OCI-LY7 (cell line): Measurements from ENCODE around the gene TIMM17B. TPM values are rescaled to one million over a fixed set of nuclear protein-coding genes. Genes with fewer than 3 reads are reported as not detected.

Experiments
- BruUV-seq: library from RNA; stranded (reverse); fragments of 400-500 nt; replicated peaks from 2 replicates; lab custom pipeline; 2021; lab: Mats Ljungman, UMichigan
- CTCF ChIA-PET: fragments of 300-600 bp; sonication (Branson Sonifier 250); formaldehyde crosslinking; loops from one replicate; lab custom pipeline; 2022; ENCODE audit warnings: antibody characterized with exemption; ENCODE audit not compliant: unreplicated experiment; lab: Charles Lee
- POLR2A ChIA-PET: fragments of 300-600 bp; sonication (Branson Sonifier 250); formaldehyde crosslinking; loops from one replicate; lab custom pipeline; 2022; ENCODE audit warnings: antibody characterized with exemption; lab: Charles Lee
- DNase-seq: peaks from one replicate; pipeline ENCODE4 v3.0.0-alpha.2; 2015; ENCODE audit warnings: low spot score
- H2AFZ ChIP-seq: fragments of 200-600 bp; sonication (generic), shearing (Covaris generic); 2 replicates; pipeline ENCODE4 v1.6.1; 2014; ENCODE audit warnings: mild to moderate bottlenecking, antibody characterized with exemption, low read length, moderate library complexity
- H3K27ac ChIP-seq: fragments of 200-600 bp; sonication (generic); 2 replicates; pipeline ENCODE4 v1.5.1; 2014; ENCODE audit warnings: mixed run types, low read depth, mild to moderate bottlenecking, moderate library complexity, low read length, inconsistent platforms; ENCODE audit not compliant: poor library complexity, severe bottlenecking
- H3K36me3 ChIP-seq: fragments of 200-600 bp; sonication (generic); 2 replicates; pipeline ENCODE4 v1.6.1; 2014; ENCODE audit warnings: mild to moderate bottlenecking, antibody characterized with exemption, low read length, moderate library complexity, mixed read lengths; ENCODE audit not compliant: insufficient read depth
- H3K4me1 ChIP-seq: fragments of 200-600 bp; sonication (generic); 2 replicates; pipeline ENCODE4 v1.5.1; 2014; ENCODE audit warnings: mild to moderate bottlenecking, low read length; ENCODE audit not compliant: insufficient read depth, poor library complexity, severe bottlenecking
- H3K4me2 ChIP-seq: fragments of 200-600 bp; sonication (generic); 2 replicates; pipeline ENCODE4 v1.6.1; 2014; ENCODE audit warnings: mild to moderate bottlenecking, low read length
- H3K4me3 ChIP-seq: fragments of 200-600 bp; sonication (generic); 2 replicates; pipeline ENCODE4 v1.5.1; 2014; ENCODE audit warnings: mild to moderate bottlenecking, low read depth, low read length; ENCODE audit not compliant: poor library complexity, severe bottlenecking
- H3K79me2 ChIP-seq: fragments of 200-600 bp; sonication (generic); 2 replicates; pipeline ENCODE4 v1.6.1; 2016; ENCODE audit warnings: low read depth, mild to moderate bottlenecking, low read length, moderate library complexity, mixed read lengths; ENCODE audit not compliant: insufficient read depth
- H3K9me2 ChIP-seq: fragments of 200-600 bp; sonication (generic); 2 replicates; pipeline ENCODE4 v1.6.1; 2016; ENCODE audit warnings: mild to moderate bottlenecking, low read length, mixed read lengths; ENCODE audit not compliant: insufficient read depth
- H3K9me3 ChIP-seq: fragments of 200-600 bp; sonication (generic); 2 replicates; pipeline ENCODE4 v1.6.1; 2014; ENCODE audit warnings: mild to moderate bottlenecking, mixed run types, low read length, mixed read lengths
- H4K20me1 ChIP-seq: fragments of 200-600 bp; sonication (generic); 2 replicates; pipeline ENCODE4 v1.6.1; 2014; ENCODE audit warnings: mild to moderate bottlenecking, antibody characterized with exemption, low read length, moderate library complexity, mixed read lengths; ENCODE audit not compliant: insufficient read depth
- EZH2phosphoT487 ChIP-seq: fragments of 200-600 bp; sonication (generic); IDR thresholded peaks from 2 replicates; pipeline ENCODE4 v1.6.1; 2018; ENCODE audit warnings: low read depth, borderline replicate concordance, mild to moderate bottlenecking, mixed run types, antibody characterized with exemption, low read length, moderate library complexity, mixed read lengths
- intact Hi-C: fragments of 100-400 bp; cut with micrococcal nuclease; formaldehyde crosslinking; loops from one replicate; pipeline ENCODE4 v1.10.0; 2022; ENCODE audit not compliant: unreplicated experiment
- total RNA-seq, 2 experiments: library from RNA; depleted of rRNA in 1 of 2; stranded (reverse); fragments of >200 nt in 1 of 2; shearing (Covaris generic) in 1 of 2; gene quantifications; 2 replicates each; pipeline ENCODE4 v1.2.3, GENCODE V29; 2014 to 2022
- TF ChIP-seq, protein P1 (sequence below): fragments of 200-600 bp; sonication (generic); conservative IDR thresholded peaks from 2 replicates; pipeline ENCODE4 v1.5.1; 2014; ENCODE audit warnings: mild to moderate bottlenecking, antibody characterized with exemption, low read length, moderate library complexity, mixed read lengths

Gene TIMM17B
- total RNA-seq, 2 experiments from 2014 or later: 79.3 to 83.3 TPM

DNA sequence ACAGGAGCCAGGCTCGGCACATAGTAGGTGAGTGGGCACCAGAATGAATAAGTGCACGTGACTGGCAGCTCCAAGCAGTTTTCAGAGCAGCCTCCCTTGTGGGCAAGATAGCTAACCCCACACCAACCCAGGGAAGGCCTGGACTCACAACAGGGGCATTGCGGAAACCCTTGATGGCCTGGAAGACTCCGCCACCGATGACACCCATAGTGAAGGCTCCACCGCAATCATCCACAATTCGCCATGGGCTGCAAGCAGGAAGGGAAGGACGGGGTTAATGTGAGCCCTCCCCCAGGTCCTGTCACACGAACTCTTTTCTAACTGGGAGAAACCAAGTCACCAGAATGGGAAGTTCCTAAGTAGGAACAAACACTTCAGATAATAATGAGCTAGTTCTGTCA is 957 bp downstream of the TIMM17B start:
- H2AFZ ChIP-seq: no peak overlapping the region; the same call in 1 of the 2 replicates

DNA sequence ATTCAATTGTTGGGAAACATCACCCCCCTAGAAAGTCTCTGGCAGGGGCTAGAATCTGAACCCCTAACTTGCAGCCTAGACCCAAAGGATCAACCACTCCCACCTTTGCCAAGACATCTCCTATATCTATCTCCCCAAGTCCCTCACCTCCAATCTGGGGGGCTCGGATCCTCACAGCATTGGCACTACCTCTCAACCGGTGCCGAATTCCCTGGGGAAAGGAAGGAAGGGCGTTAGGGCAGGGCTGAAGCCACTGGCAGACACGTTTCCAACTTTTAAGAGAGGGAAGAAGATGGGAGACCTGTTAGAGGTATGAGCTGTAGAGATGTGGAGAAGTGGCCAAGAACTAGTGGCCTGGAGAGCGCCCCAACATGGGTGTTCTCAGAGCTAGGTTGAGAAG is 2.7 kb downstream of the TIMM17B start:
- TF ChIP-seq, protein P1, sequence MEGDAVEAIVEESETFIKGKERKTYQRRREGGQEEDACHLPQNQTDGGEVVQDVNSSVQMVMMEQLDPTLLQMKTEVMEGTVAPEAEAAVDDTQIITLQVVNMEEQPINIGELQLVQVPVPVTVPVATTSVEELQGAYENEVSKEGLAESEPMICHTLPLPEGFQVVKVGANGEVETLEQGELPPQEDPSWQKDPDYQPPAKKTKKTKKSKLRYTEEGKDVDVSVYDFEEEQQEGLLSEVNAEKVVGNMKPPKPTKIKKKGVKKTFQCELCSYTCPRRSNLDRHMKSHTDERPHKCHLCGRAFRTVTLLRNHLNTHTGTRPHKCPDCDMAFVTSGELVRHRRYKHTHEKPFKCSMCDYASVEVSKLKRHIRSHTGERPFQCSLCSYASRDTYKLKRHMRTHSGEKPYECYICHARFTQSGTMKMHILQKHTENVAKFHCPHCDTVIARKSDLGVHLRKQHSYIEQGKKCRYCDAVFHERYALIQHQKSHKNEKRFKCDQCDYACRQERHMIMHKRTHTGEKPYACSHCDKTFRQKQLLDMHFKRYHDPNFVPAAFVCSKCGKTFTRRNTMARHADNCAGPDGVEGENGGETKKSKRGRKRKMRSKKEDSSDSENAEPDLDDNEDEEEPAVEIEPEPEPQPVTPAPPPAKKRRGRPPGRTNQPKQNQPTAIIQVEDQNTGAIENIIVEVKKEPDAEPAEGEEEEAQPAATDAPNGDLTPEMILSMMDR: no peak
- TF ChIP-seq EZH2phosphoT487: no peak
- H3K4me1 ChIP-seq: peaks cover 36% of the 10 kb centered on the region
- no peak for DNase-seq
- H2AFZ ChIP-seq: no peak overlapping the region
- no peaks in the 10 kb centered on the region for H3K9me3 ChIP-seq
- ChIA-PET POLR2A (interaction anchor here (0.6 kb wide), 1 partner anchor 282 kb away, joined by 3 read pairs; no protein-coding TSS in a partner anchor), CTCF (no interaction called here)
- no peak overlapping the region for H3K4me3 ChIP-seq
- intact Hi-C loops: loop anchor here (5.0 to 10.0 kb wide), 5 partner anchors 42 to 263 kb away; partner anchors contain the start of genes HDAC6 and TFE3
- H3K36me3 ChIP-seq: peaks cover 23% of the 10 kb centered on the region; the same call in 1 of the 2 replicates
- H3K27ac ChIP-seq: no peak overlapping the region
- H3K4me2 ChIP-seq: no peak overlapping the region
- no TSS peak for BruUV-seq
- H3K79me2 ChIP-seq: peaks cover 37% of the 10 kb centered on the region
- peaks cover 5% of the 10 kb centered on the region for H4K20me1 ChIP-seq
- H3K9me2 ChIP-seq: no peaks in the 10 kb centered on the region

More for the DNA sequence above, 957 bp downstream of the TIMM17B start:
- Histone ChIP-seq H3K36me3 (peaks cover 32% of the 10 kb centered on the region), H4K20me1 (peaks cover 5% of the 10 kb centered on the region), H3K79me2 (peaks cover 41% of the 10 kb centered on the region), H3K9me3 (no peaks in the 10 kb centered on the region), H3K4me2 (peak overlapping the region; percentile 97), H3K27ac (peak overlapping the region; percentile 87), H3K9me2 (no peaks in the 10 kb centered on the region), H3K4me1 (peaks cover 24% of the 10 kb centered on the region), H3K4me3 (peak overlapping the region; percentile 84)
- TF ChIP-seq EZH2phosphoT487: no peak
- TF ChIP-seq, protein P1: no peak
- intact Hi-C loops: loop anchor here (5.0 to 10.0 kb wide), 4 partner anchors 41 to 264 kb away; partner anchors contain the start of genes HDAC6 and TFE3
- CTCF ChIA-PET: no interaction called here
- BruUV-seq: no TSS peak
- POLR2A ChIA-PET: interaction anchor here (1.5 kb wide), 2 partner anchors 10 to 42 kb away, joined by 3 to 6 read pairs; no protein-coding TSS in a partner anchor
- DNase-seq: peak; percentile 46

DNA sequence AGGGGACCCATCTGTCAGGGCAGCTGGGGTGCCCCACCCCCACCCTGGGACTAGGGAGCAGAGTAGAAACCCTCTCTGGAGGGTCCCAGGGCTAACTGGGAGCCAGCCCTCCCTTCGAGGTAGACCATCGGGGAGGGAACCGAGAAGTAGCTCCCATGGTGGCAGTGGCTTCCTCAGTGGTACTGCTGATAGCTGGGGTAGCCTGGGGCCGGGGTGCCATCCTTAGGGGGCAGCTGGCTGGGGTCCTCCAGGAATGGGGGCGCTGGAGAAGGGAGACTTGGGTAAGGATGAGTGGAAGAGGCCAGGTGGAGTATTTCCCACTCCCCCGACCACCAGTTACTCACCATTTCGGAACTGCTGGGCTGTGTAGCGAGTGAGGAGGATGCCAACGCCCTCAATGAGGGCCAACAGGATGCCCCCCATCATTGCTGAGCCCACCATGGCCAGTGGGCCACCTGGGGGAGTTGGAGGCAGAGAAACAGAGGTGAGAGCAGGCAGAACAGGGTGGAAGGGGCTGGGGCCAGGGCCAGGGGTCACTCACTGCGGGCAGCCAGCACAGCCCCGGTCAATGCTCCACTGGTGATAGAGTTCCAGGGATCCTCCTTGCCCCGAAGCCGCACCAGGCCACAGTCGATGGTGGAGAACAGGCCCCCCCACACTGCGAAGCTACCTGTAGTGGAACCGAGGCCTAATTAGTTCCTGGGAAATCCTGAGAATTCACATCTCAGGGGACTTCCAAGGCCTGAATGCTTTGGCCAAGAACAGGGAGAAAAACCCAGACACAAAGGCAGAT is 3.8 kb downstream of the TIMM17B start:
- POLR2A ChIA-PET: interaction anchor here (0.6 kb wide), 1 partner anchor 10 kb away, joined by 4 read pairs; no protein-coding TSS in a partner anchor

More for the DNA sequence above, 3.8 kb downstream of the TIMM17B start:
- no peaks in the 10 kb centered on the region for H3K9me2 ChIP-seq
- DNase-seq: no peak
- TF ChIP-seq EZH2phosphoT487: no peak
- TF ChIP-seq, protein P1: no peak
- H4K20me1 ChIP-seq: peaks cover 5% of the 10 kb centered on the region; the same call in 1 of the 2 replicates
- no peaks in the 10 kb centered on the region for H3K9me3 ChIP-seq
- H3K4me3 ChIP-seq: no peak overlapping the region
- BruUV-seq: no TSS peak
- CTCF ChIA-PET: no interaction called here
- peaks cover 24% of the 10 kb centered on the region for H3K4me1 ChIP-seq
- intact Hi-C loops: loop anchor here (5.0 to 10.0 kb wide), 2 partner anchors 89 to 246 kb away; partner anchors contain the start of gene HDAC6
- no peak overlapping the region for H2AFZ ChIP-seq
- H3K79me2 ChIP-seq: peaks cover 26% of the 10 kb centered on the region
- H3K4me2 ChIP-seq: no peak overlapping the region
- H3K27ac ChIP-seq: no peak overlapping the region
- peaks cover 15% of the 10 kb centered on the region; the same call in 1 of the 2 replicates for H3K36me3 ChIP-seq
